Panc1 (cell line): Measurements from ENCODE around the gene KIF12. TPM values are rescaled to one million over a fixed set of nuclear protein-coding genes. Genes with fewer than 3 reads are reported as not detected.

Source experiments
- ATAC-seq: fragments of 200-7000 bp; cut with Tn5 transposase; 2 replicates; pipeline ENCODE4 v1.9.1; 2020; ENCODE audit warnings: mild to moderate bottlenecking, moderate library complexity
- BruUV-seq: library from RNA; stranded (reverse); fragments of 400-500 nt; replicated peaks from 2 replicates; lab custom pipeline; 2021; lab: Mats Ljungman, UMichigan
- CTCF ChIA-PET: fragments of 300-600 bp; sonication (Branson Sonifier 250); formaldehyde crosslinking; loops from one replicate; lab custom pipeline; 2022; ENCODE audit warnings: antibody characterized with exemption; lab: Charles Lee
- POLR2A ChIA-PET: fragments of 300-600 bp; sonication (Branson Sonifier 250); formaldehyde crosslinking; loops from one replicate; lab custom pipeline; 2022; ENCODE audit warnings: antibody characterized with exemption; lab: Charles Lee
- DNase-seq: peaks from one replicate; pipeline ENCODE4 v3.0.0-alpha.2; 2010; ENCODE audit warnings: low read depth, low spot score
- H3K27ac ChIP-seq: 2 replicates; pipeline ENCODE4 v1.5.1; 2011; ENCODE audit warnings: mild to moderate bottlenecking, low read length, inconsistent platforms
- H3K27me3 ChIP-seq: fragments of 200-500 bp; sonication (Bioruptor generic); 2 replicates; pipeline ENCODE4 v1.6.0; 2014; ENCODE audit warnings: low read length, inconsistent platforms; ENCODE audit not compliant: control insufficient read depth, insufficient read depth
- H3K36me3 ChIP-seq: fragments of 200-500 bp; sonication (Bioruptor generic); 2 replicates; pipeline ENCODE4 v1.5.1; 2014; ENCODE audit warnings: inconsistent platforms, mild to moderate bottlenecking, low read length, moderate library complexity; ENCODE audit not compliant: control insufficient read depth, insufficient read depth
- H3K4me1 ChIP-seq: 2 replicates; pipeline ENCODE4 v1.5.1; 2011; ENCODE audit warnings: inconsistent platforms, mild to moderate bottlenecking, low read length, moderate library complexity; ENCODE audit not compliant: control insufficient read depth, insufficient read depth
- H3K4me3 ChIP-seq, 2 experiments: 2 replicates each; pipeline ENCODE4 v1.5.1; 2011 to 2012; ENCODE audit warnings: low read depth in 2 of 2, low read length in 2 of 2, mild to moderate bottlenecking in 2 of 2, inconsistent platforms in 1 of 2, moderate library complexity in 1 of 2
- H3K9me3 ChIP-seq: fragments of 200-500 bp; sonication (Bioruptor generic); 2 replicates; pipeline ENCODE4 v1.5.1; 2014; ENCODE audit warnings: low read depth, mild to moderate bottlenecking, inconsistent platforms, low read length, moderate library complexity; ENCODE audit not compliant: control insufficient read depth, insufficient read depth
- POLR2AphosphoS5 ChIP-seq: IDR thresholded peaks from 2 replicates; pipeline ENCODE4 v1.6.1; 2012; ENCODE audit warnings: mild to moderate bottlenecking, low read depth, low read length, moderate library complexity
- SIN3A ChIP-seq: IDR thresholded peaks from 2 replicates; pipeline ENCODE4 v1.6.1; 2012; ENCODE audit warnings: low read depth, mild to moderate bottlenecking, low read length, moderate library complexity, borderline replicate concordance; ENCODE audit not compliant: insufficient read depth
- TCF7L2 ChIP-seq: IDR thresholded peaks from 2 replicates; pipeline ENCODE4 v1.6.1; 2011; ENCODE audit warnings: mild to moderate bottlenecking, low read depth, low read length, inconsistent platforms
- in situ Hi-C: cut with HindIII; loops from 2 replicates; pipeline ENCODE4 v1.10.0; 2016; ENCODE audit warnings: low sequenced_read_pairs, low pct_unique_long_range_greater_than_20kb
- intact Hi-C: fragments of 100-400 bp; cut with micrococcal nuclease; formaldehyde crosslinking; loops from one replicate; pipeline ENCODE4 v1.10.0; 2022; ENCODE audit not compliant: unreplicated experiment
- total RNA-seq: library from RNA; stranded (reverse); gene quantifications from one replicate; pipeline ENCODE4 v1.2.1, GENCODE V29; 2021; ENCODE audit not compliant: unreplicated experiment
- TF ChIP-seq, protein P1 (sequence below): fragments of 450-650 bp; IDR thresholded peaks from 2 replicates; pipeline ENCODE4 v1.5.1; 2017; ENCODE audit warnings: mild to moderate bottlenecking
- TF ChIP-seq, protein P2 (sequence below), 2 experiments: IDR thresholded peaks; 2 replicates each; pipeline ENCODE4 v1.6.1; 2011 to 2012; ENCODE audit warnings: low read depth in 2 of 2, control low read depth in 1 of 2, low read length in 1 of 2, mild to moderate bottlenecking in 1 of 2, moderate library complexity in 1 of 2; ENCODE audit not compliant: insufficient read depth in 1 of 2

Gene KIF12
- total RNA-seq, 1 experiment from 2014 or later = 0.87 TPM

DNA sequence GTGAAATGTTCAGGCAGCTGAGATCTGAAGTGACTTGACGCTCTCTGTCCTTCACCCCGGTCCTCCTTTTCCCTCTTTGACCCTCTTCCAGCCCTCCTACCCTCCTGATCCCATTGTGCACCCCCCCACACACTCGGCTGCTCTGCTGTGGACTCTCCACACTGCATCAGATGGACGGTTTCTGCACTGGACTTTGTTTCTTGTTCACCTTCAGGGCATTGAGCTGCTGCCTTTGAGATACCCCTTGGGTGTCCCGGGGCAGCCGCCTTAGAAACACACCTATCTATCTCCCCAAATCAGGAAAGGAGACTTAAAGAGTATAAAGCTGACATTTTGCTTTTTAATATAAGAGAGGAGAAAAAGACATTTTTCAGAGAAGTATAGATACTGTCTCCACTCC, 48.4 kb downstream of the KIF12 start:
- H3K27me3 ChIP-seq = no peaks in the 10 kb centered on the region
- DNase-seq (no peak), ATAC-seq (no peak)
- POLR2A ChIA-PET = no interaction called here
- H3K9me3 ChIP-seq = no peaks in the 10 kb centered on the region
- no peak overlapping the region for H3K27ac ChIP-seq
- in situ Hi-C loops = no loop called here
- intact Hi-C loops = no loop called here
- no peaks in the 10 kb centered on the region for H3K36me3 ChIP-seq
- BruUV-seq = no TSS peak
- CTCF ChIA-PET = no interaction called here
- no peak overlapping the region for H3K4me3 ChIP-seq
- TF ChIP-seq TCF7L2 = no peak
- TF ChIP-seq, protein P1, sequence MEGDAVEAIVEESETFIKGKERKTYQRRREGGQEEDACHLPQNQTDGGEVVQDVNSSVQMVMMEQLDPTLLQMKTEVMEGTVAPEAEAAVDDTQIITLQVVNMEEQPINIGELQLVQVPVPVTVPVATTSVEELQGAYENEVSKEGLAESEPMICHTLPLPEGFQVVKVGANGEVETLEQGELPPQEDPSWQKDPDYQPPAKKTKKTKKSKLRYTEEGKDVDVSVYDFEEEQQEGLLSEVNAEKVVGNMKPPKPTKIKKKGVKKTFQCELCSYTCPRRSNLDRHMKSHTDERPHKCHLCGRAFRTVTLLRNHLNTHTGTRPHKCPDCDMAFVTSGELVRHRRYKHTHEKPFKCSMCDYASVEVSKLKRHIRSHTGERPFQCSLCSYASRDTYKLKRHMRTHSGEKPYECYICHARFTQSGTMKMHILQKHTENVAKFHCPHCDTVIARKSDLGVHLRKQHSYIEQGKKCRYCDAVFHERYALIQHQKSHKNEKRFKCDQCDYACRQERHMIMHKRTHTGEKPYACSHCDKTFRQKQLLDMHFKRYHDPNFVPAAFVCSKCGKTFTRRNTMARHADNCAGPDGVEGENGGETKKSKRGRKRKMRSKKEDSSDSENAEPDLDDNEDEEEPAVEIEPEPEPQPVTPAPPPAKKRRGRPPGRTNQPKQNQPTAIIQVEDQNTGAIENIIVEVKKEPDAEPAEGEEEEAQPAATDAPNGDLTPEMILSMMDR = no peak
- TF ChIP-seq, protein P2, sequence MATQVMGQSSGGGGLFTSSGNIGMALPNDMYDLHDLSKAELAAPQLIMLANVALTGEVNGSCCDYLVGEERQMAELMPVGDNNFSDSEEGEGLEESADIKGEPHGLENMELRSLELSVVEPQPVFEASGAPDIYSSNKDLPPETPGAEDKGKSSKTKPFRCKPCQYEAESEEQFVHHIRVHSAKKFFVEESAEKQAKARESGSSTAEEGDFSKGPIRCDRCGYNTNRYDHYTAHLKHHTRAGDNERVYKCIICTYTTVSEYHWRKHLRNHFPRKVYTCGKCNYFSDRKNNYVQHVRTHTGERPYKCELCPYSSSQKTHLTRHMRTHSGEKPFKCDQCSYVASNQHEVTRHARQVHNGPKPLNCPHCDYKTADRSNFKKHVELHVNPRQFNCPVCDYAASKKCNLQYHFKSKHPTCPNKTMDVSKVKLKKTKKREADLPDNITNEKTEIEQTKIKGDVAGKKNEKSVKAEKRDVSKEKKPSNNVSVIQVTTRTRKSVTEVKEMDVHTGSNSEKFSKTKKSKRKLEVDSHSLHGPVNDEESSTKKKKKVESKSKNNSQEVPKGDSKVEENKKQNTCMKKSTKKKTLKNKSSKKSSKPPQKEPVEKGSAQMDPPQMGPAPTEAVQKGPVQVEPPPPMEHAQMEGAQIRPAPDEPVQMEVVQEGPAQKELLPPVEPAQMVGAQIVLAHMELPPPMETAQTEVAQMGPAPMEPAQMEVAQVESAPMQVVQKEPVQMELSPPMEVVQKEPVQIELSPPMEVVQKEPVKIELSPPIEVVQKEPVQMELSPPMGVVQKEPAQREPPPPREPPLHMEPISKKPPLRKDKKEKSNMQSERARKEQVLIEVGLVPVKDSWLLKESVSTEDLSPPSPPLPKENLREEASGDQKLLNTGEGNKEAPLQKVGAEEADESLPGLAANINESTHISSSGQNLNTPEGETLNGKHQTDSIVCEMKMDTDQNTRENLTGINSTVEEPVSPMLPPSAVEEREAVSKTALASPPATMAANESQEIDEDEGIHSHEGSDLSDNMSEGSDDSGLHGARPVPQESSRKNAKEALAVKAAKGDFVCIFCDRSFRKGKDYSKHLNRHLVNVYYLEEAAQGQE (IDR thresholded peaks at IDR 0.05; ENCODE audit: insufficient read depth in 1 of 2, low read depth in 2 of 2, low read length in 1 of 2) = no peak
- TF ChIP-seq POLR2AphosphoS5 = no peak
- TF ChIP-seq SIN3A = no peak
- no peaks in the 10 kb centered on the region for H3K4me1 ChIP-seq

DNA sequence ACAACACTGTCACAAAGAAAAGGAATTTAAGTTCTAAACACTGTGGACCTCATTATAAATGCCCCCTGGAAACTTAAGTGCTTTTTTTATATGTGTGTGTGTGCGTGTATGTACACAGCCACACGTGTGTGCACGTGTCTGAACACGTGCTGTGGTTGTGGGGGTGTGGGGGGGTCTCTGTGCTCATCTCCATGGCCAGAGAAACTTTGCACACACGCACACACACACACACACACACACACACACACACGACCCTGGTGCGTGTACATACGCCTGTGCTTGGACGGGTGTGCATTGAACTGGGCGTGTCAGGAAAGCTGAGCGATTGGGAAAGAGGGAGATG, 48.9 kb downstream of the KIF12 start:
- H3K4me1 ChIP-seq = no peaks in the 10 kb centered on the region
- no peak for DNase-seq
- no peaks in the 10 kb centered on the region for H3K27me3 ChIP-seq
- intact Hi-C loops = no loop called here
- no peak overlapping the region for H3K27ac ChIP-seq
- no peak for ATAC-seq
- no peaks in the 10 kb centered on the region for H3K9me3 ChIP-seq
- no peaks in the 10 kb centered on the region for H3K36me3 ChIP-seq
- POLR2A ChIA-PET = no interaction called here
- TF ChIP-seq, protein P2 (IDR thresholded peaks at IDR 0.05; ENCODE audit: insufficient read depth in 1 of 2, low read depth in 2 of 2, low read length in 1 of 2) = no peak
- no peak for TF ChIP-seq TCF7L2
- no peak for TF ChIP-seq SIN3A
- TF ChIP-seq, protein P1 = no peak
- TF ChIP-seq POLR2AphosphoS5 = no peak
- in situ Hi-C loops = no loop called here
- no peak overlapping the region for H3K4me3 ChIP-seq
- CTCF ChIA-PET = no interaction called here
- no TSS peak for BruUV-seq
